ENCODE measurements around the gene SCG5. TPM values are rescaled to one million over a fixed set of nuclear protein-coding genes. Genes with fewer than 3 reads are reported as not detected.

The SCG5 gene
- total RNA-seq, 1 experiment from 2014 or later: 23.9 TPM

DNA sequence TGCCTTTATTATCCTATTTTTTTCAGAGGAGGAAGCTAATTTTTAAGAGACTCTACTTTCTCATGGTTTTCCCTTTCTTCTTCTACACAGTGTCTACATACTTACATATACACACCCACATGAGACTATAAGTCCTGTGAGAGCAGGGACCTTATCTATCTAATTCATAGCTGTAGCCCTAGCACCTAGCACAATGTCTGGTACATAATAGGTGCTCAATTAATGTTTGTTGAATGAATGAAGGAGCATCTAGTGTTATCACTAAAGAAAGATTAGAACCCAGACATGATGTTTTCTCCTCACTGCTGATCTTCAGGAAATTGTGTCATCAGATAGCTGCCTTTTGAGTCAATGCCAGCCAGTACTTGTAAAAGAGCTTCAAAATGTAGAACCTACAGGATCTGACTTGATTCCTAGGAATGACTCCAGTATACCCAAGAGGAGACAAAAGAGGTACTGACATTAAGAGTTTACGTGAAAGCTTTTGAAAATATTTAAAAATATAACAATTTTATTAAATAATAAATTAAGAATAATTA lies 2.5 kb downstream of the SCG5 start:
- Mint-ChIP-seq H3K9me3 (no peaks in the 10 kb centered on the region), H3K4me1 (peaks cover 21 to 22% of the 10 kb centered on the region in 2 experiments), H3K27ac (no peak overlapping the region), H3K4me3 (no peak overlapping the region), H3K27me3 (ENCODE audit: low read depth) (no peaks in the 10 kb centered on the region; the same call in 1 of the 2 replicates), H3K36me3 (ENCODE audit: insufficient read depth in 1 of 3, low read depth in 3 of 3) (peaks cover 2 to 27% (median 5%) of the 10 kb centered on the region in 3 experiments; a peak in 6 of 7 replicates)
- no peak overlapping the region for H3K18ac ChIP-seq (ENCODE audit: insufficient read length, low read depth, low read length)
- H3K14ac ChIP-seq (ENCODE audit: insufficient read depth, low read length): no peak overlapping the region
- H3K79me1 ChIP-seq (ENCODE audit: insufficient read depth, low read depth, low read length, poor library complexity, severe bottlenecking): no peaks in the 10 kb centered on the region
- no peak overlapping the region for H3K4ac ChIP-seq (ENCODE audit: low read depth, low read length)
- no peak for DNase-seq
- H3K23ac ChIP-seq (ENCODE audit: insufficient read length, low read depth, low read length): no peak overlapping the region
- no peak overlapping the region for H2BK12ac ChIP-seq (ENCODE audit: insufficient read length, low read depth, low read length)
- no peak overlapping the region for H2BK5ac ChIP-seq (ENCODE audit: insufficient read length, low read length)
- no peak overlapping the region for H3K56ac ChIP-seq (ENCODE audit: insufficient read length, low read depth, low read length)
- no peak overlapping the region for H3K27ac ChIP-seq (ENCODE audit: insufficient read length, low read depth, low read length)
- TF ChIP-seq, protein P1, sequence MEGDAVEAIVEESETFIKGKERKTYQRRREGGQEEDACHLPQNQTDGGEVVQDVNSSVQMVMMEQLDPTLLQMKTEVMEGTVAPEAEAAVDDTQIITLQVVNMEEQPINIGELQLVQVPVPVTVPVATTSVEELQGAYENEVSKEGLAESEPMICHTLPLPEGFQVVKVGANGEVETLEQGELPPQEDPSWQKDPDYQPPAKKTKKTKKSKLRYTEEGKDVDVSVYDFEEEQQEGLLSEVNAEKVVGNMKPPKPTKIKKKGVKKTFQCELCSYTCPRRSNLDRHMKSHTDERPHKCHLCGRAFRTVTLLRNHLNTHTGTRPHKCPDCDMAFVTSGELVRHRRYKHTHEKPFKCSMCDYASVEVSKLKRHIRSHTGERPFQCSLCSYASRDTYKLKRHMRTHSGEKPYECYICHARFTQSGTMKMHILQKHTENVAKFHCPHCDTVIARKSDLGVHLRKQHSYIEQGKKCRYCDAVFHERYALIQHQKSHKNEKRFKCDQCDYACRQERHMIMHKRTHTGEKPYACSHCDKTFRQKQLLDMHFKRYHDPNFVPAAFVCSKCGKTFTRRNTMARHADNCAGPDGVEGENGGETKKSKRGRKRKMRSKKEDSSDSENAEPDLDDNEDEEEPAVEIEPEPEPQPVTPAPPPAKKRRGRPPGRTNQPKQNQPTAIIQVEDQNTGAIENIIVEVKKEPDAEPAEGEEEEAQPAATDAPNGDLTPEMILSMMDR (conservative IDR thresholded peaks at IDR 0.05): no peak
- H4K8ac ChIP-seq (replicated peaks; ENCODE audit: insufficient read length, low read depth, low read length): no peak overlapping the region
- H4K20me1 ChIP-seq (ENCODE audit: control insufficient read depth, insufficient read depth, insufficient read length): no peaks in the 10 kb centered on the region
- H4K5ac ChIP-seq (ENCODE audit: insufficient read length, low read depth, low read length): no peak overlapping the region
- no peak overlapping the region for H3T11ph ChIP-seq (ENCODE audit: low read length)
- no peak overlapping the region for H3K9ac ChIP-seq (ENCODE audit: extremely low read depth, insufficient read length, low read length)
- H2AK5ac ChIP-seq (ENCODE audit: insufficient read length, low read length): no peak overlapping the region
- no peaks in the 10 kb centered on the region for H3K9me3 ChIP-seq (ENCODE audit: control insufficient read depth, low read depth, low read length)
- H3K4me1 ChIP-seq (ENCODE audit: insufficient read depth, low read length): peaks cover 4% of the 10 kb centered on the region; the same call in 1 of the 2 replicates
- no peak overlapping the region for H2BK120ac ChIP-seq (ENCODE audit: low read depth, low read length, poor library complexity, severe bottlenecking)
- H3K4me2 ChIP-seq (ENCODE audit: insufficient read depth, insufficient read length, low read length): no peak overlapping the region
- H3K27me3 ChIP-seq (ENCODE audit: insufficient read depth, low read length): no peaks in the 10 kb centered on the region
- H3K23me2 ChIP-seq (ENCODE audit: insufficient read length, low read depth, low read length, poor library complexity, severe bottlenecking): no peaks in the 10 kb centered on the region
- H4K91ac ChIP-seq (ENCODE audit: insufficient read length, low read depth, low read length): no peak overlapping the region
- no peak overlapping the region for H2AFZ ChIP-seq (ENCODE audit: low read length)
- WGBS (ENCODE audit: extremely low coverage, insufficient read length, low lambda C conversion rate): no CpG with 5 or more reads among the region's 1 CpG
- no peak overlapping the region for H2BK15ac ChIP-seq (ENCODE audit: low read depth, low read length)
- H3K79me2 ChIP-seq (ENCODE audit: insufficient read depth, low read length): no peaks in the 10 kb centered on the region
- no peak overlapping the region for H2BK20ac ChIP-seq (ENCODE audit: low read depth, low read length, poor library complexity, severe bottlenecking)

Data from H9 (cell line).